ENCODE measurements around the gene ARSJ. TPM values are rescaled to one million over a fixed set of nuclear protein-coding genes. Genes with fewer than 3 reads are reported as not detected.
A peak's percentile ranks its signal among the peaks of the same experiment; 100 is the strongest.

Gene ARSJ
- total RNA-seq, 1 donor: 24.6 TPM

- Histone ChIP-seq H3K4me3 (ENCODE audit: insufficient read depth, low read length) (peak overlapping the region; percentile 47), H3K4me1 (ENCODE audit: insufficient read depth, low read length) (peaks cover 63% of the 10 kb centered on the region), H3K27ac (ENCODE audit: low read depth, low read length) (peak overlapping the region; percentile 89), H3K79me2 (ENCODE audit: insufficient read depth, low read length) (peaks cover 74% of the 10 kb centered on the region), H3K36me3 (ENCODE audit: insufficient read depth, low read length) (peaks cover 34% of the 10 kb centered on the region), H2AFZ (ENCODE audit: low read length) (no peak overlapping the region), H3K27me3 (ENCODE audit: insufficient read depth, low read length) (no peaks in the 10 kb centered on the region), H3K4me2 (ENCODE audit: insufficient read depth, low read length) (peak overlapping the region; percentile 79), H3K9me3 (ENCODE audit: low read depth, low read length) (no peaks in the 10 kb centered on the region), H4K20me1 (ENCODE audit: insufficient read depth, low read length) (no peaks in the 10 kb centered on the region)
- DNase-seq (ENCODE audit: insufficient read length, low spot score, missing footprints): no peak
- TF ChIP-seq CTCF (IDR thresholded peaks at IDR 0.05; ENCODE audit: extremely low read depth, low read depth, low read length): no peak
Measured at GRCh38 chr4:113958766-113959538, 20.5 kb downstream of the ARSJ start.

- DNase-seq (ENCODE audit: insufficient read length, low spot score, missing footprints): no peak
- Histone ChIP-seq H3K36me3 (ENCODE audit: insufficient read depth, low read length) (peaks cover 25% of the 10 kb centered on the region), H3K27ac (ENCODE audit: low read depth, low read length) (peak overlapping the region; percentile 89), H3K79me2 (ENCODE audit: insufficient read depth, low read length) (peaks cover 73% of the 10 kb centered on the region), H4K20me1 (ENCODE audit: insufficient read depth, low read length) (no peaks in the 10 kb centered on the region), H3K4me1 (ENCODE audit: insufficient read depth, low read length) (peaks cover 63% of the 10 kb centered on the region), H3K4me3 (ENCODE audit: insufficient read depth, low read length) (no peak overlapping the region), H3K27me3 (ENCODE audit: insufficient read depth, low read length) (no peaks in the 10 kb centered on the region), H2AFZ (ENCODE audit: low read length) (no peak overlapping the region), H3K9me3 (ENCODE audit: low read depth, low read length) (no peaks in the 10 kb centered on the region), H3K4me2 (ENCODE audit: insufficient read depth, low read length) (peak overlapping the region; percentile 79)
- no peak for TF ChIP-seq CTCF (IDR thresholded peaks at IDR 0.05; ENCODE audit: extremely low read depth, low read depth, low read length)
Measured at GRCh38 chr4:113957956-113958355, 21.5 kb downstream of the ARSJ start.

GRCh38 chr4:113955948-113956347 lies 23.5 kb downstream of the ARSJ start:
- no peak overlapping the region for H2AFZ ChIP-seq (ENCODE audit: low read length)
- no peak overlapping the region for H3K4me3 ChIP-seq (ENCODE audit: insufficient read depth, low read length)
- no peak for DNase-seq (ENCODE audit: insufficient read length, low spot score, missing footprints)
- peaks cover 57% of the 10 kb centered on the region for H3K4me1 ChIP-seq (ENCODE audit: insufficient read depth, low read length)
- H3K9me3 ChIP-seq (ENCODE audit: low read depth, low read length): no peaks in the 10 kb centered on the region
- no peaks in the 10 kb centered on the region for H3K27me3 ChIP-seq (ENCODE audit: insufficient read depth, low read length)
- H3K27ac ChIP-seq (ENCODE audit: low read depth, low read length): peak overlapping the region; percentile 14
- H3K79me2 ChIP-seq (ENCODE audit: insufficient read depth, low read length): peaks cover 73% of the 10 kb centered on the region
- TF ChIP-seq CTCF (IDR thresholded peaks at IDR 0.05; ENCODE audit: extremely low read depth, low read depth, low read length): no peak
- H4K20me1 ChIP-seq (ENCODE audit: insufficient read depth, low read length): no peaks in the 10 kb centered on the region
- H3K36me3 ChIP-seq (ENCODE audit: insufficient read depth, low read length): peaks cover 28% of the 10 kb centered on the region
- H3K4me2 ChIP-seq (ENCODE audit: insufficient read depth, low read length): peak overlapping the region; percentile 58

GRCh38 chr4:113955411-113955810 lies 24.0 kb downstream of the ARSJ start:
- H3K4me2 ChIP-seq (ENCODE audit: insufficient read depth, low read length): no peak overlapping the region
- H3K4me3 ChIP-seq (ENCODE audit: insufficient read depth, low read length): no peak overlapping the region
- no peak for DNase-seq (ENCODE audit: insufficient read length, low spot score, missing footprints)
- no peak overlapping the region for H2AFZ ChIP-seq (ENCODE audit: low read length)
- H3K36me3 ChIP-seq (ENCODE audit: insufficient read depth, low read length): peaks cover 27% of the 10 kb centered on the region
- H4K20me1 ChIP-seq (ENCODE audit: insufficient read depth, low read length): no peaks in the 10 kb centered on the region
- H3K79me2 ChIP-seq (ENCODE audit: insufficient read depth, low read length): peaks cover 75% of the 10 kb centered on the region
- TF ChIP-seq CTCF (IDR thresholded peaks at IDR 0.05; ENCODE audit: extremely low read depth, low read depth, low read length): no peak
- no peak overlapping the region for H3K27ac ChIP-seq (ENCODE audit: low read depth, low read length)
- H3K4me1 ChIP-seq (ENCODE audit: insufficient read depth, low read length): peaks cover 52% of the 10 kb centered on the region
- no peaks in the 10 kb centered on the region for H3K9me3 ChIP-seq (ENCODE audit: low read depth, low read length)
- H3K27me3 ChIP-seq (ENCODE audit: insufficient read depth, low read length): no peaks in the 10 kb centered on the region

All from osteoblast (primary cell).